Heart right ventricle (tissue), 16 donors: ENCODE measurements around the gene ERFL. TPM values are rescaled to one million over a fixed set of nuclear protein-coding genes. Genes with fewer than 3 reads are reported as not detected.

ENCODE experiments used
- ATAC-seq, 8 donors: fragments of 200-7000 bp; cut with Tn5 transposase; one replicate each; pipeline ENCODE4 v1.9.1; 2020; ENCODE audit warnings: mild to moderate bottlenecking in 8 of 8, moderate library complexity in 8 of 8, moderate number of reproducible peaks in 1 of 8
- DNase-seq, 2 donors: peaks; one replicate each; pipeline ENCODE4 v3.0.0-alpha.2; 2020
- H3K27ac ChIP-seq, 10 donors: fragments of 200-600 bp; sonication (generic) in 2 of 10; one replicate each; pipeline versions ENCODE4 v1.5.0 to v1.8.0; 2020 to 2022; ENCODE audit warnings: mild to moderate bottlenecking in 3 of 10
- H3K27me3 ChIP-seq, 7 donors: fragments of 200-600 bp; one replicate each; pipeline ENCODE4 v1.8.0; 2021 to 2022; ENCODE audit warnings: mild to moderate bottlenecking in 2 of 7
- H3K36me3 ChIP-seq, 9 donors: fragments of 200-600 bp; sonication (generic) in 1 of 9; one replicate each; pipeline versions ENCODE4 v1.5.0 to v1.8.0; 2020 to 2022; ENCODE audit warnings: mild to moderate bottlenecking in 2 of 9
- H3K4me1 ChIP-seq, 9 donors: fragments of 200-600 bp; sonication (generic) in 1 of 9; one replicate each; pipeline versions ENCODE4 v1.5.0 to v1.8.0; 2020 to 2022; ENCODE audit warnings: mild to moderate bottlenecking in 4 of 9
- H3K4me3 ChIP-seq, 10 donors: fragments of 200-600 bp; sonication (generic) in 2 of 10; one replicate each; pipeline versions ENCODE4 v1.5.0 to v1.8.0; 2020 to 2022; ENCODE audit warnings: mild to moderate bottlenecking in 7 of 10, moderate library complexity in 2 of 10
- H3K9me3 ChIP-seq, 11 donors: fragments of 200-600 bp in 10 of 11; sonication (generic) in 2 of 11; one replicate each; pipeline versions ENCODE4 v1.5.0 to v1.8.0; 2013 to 2022; ENCODE audit warnings: mild to moderate bottlenecking in 2 of 11, control low read depth in 1 of 11, moderate library complexity in 1 of 11
- WGBS, 2 donors: extraction: QIAGEN DNeasy Blood & Tissue Kit; methylation state at CpG; one replicate each; pipeline ENCODE4 v1.1.7; 2013; ENCODE audit warnings: inconsistent platforms in 1 of 2; 5-methylcytosine and 5-hydroxymethylcytosine counted together
- intact Hi-C, 10 donors: fragments of 100-400 bp; cut with DNase I; formaldehyde crosslinking; loops; one replicate each; pipeline versions ENCODE4 v1.11.1 to v1.14.2; 2022
- long read RNA-seq, 3 donors: library from polyadenylated mRNA; unstranded; transcript quantifications; one replicate each; pipeline ENCODE4 v2.0.0, GENCODE V29; 2020 to 2021
- polyA plus RNA-seq, 2 donors: library from polyadenylated mRNA; stranded (reverse); fragments of 200-250 nt; gene quantifications; one replicate each; pipeline ENCODE4 v1.2.3, GENCODE V29; 2013
- total RNA-seq, 10 donors: library from RNA; stranded (reverse); fragmentation: NEBNext Ultra II Directional in 3 of 10; extraction: Animal tissue kit (Norgen Biotek cat#: 25700) in 3 of 10; gene quantifications; one replicate each; pipeline versions ENCODE4 v1.2.1 to v1.2.4, GENCODE V29; 2021 to 2023
- TF ChIP-seq, protein P1 (sequence below), 9 donors: fragments of 200-600 bp; sonication (generic) in 2 of 9; IDR thresholded peaks; one replicate each; pipeline versions ENCODE4 v1.5.0 to v1.8.0; 2021 to 2022; ENCODE audit warnings: antibody characterized with exemption in 9 of 9, mild to moderate bottlenecking in 5 of 9, moderate library complexity in 1 of 9
- donor health status: Arrhythmogenic right ventricular cardiomyopathy.
- donor health status: ischemic (EF 13 %, LVEDD 7.1; RV severe dilation, severe dysfunction).
- donor health status: healthy with polysubstance abuse.
- donor health status: DM: no; HTN: yes; CAD: no.
- donor health status: DM: no; HTN: no; CAD: no.
- donor health status: ischemic (EF 25% LVEDD 6.9; RV normal size, moderate dysfunction).
- donor health status: ischemic (EF 25% LVEDD 5.7; RV mildly dilated, moderate dysfunction).
- donor health status: healthy.
- donor health status: DM: yes; HTN: yes; CAD: no.
- donor health status: Ischemic cardiomyopathy.
- donor health status: ischemic (EF 35%, LVEDD 5.7; RV mildly dilated, moderate dysfunction).
- donor health status: nonischemic (EF 11% LVEDD 7.7; RV severe dilation, severe dysfunction).
- donor health status: DM: yes; HTN: yes; CAD: no.
- donor health status: PGD.
- donor health status: ischemic (EF 29% LVEDD 5.4; RV normal size, mild dysfunction).
- donor health status: nonischemic (EF 23%, LVEDD 6.1; RV moderate dilation, normal function).

The ERFL gene
- under 1 TPM in 3 of 10 donors, not detected in 7; 0.12 to 0.17 (median 0.13) TPM for total RNA-seq
- polyA plus RNA-seq, result under 1 TPM; 0.04 to 0.22 TPM
- long read RNA-seq, donor 1, result 0 reads
- long read RNA-seq, donor 2, result 0 reads
- long read RNA-seq, donor 3, result 0 reads

DNA sequence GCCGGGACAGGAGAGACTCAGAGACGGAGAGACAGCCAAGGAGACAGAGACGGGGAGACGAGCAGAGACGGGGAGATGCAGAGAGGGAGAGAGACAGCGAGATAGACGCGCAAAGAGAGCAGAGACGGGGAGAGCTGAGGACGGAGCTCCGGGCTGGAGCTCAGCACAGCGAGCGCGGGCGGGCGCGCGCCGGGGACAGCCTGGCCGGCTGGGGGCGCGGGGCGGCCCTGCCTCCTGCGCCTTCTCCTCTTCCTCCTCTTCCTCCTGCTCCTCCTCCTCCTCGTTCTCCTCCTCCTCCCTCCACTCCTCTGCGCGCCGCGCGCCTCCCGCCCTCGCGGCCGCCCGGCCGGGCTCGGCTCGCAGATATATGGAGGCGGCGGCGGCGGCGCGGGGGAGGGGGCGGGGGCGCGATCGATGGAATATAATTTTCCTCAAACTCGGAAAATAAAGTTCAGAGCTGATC, at the start of gene ERFL:
ERFL (minus strand) TSS at position 229 of the 463 bp plus-strand sequence. CDS start 15,530 bp downstream, outside the sequence.
- no peak for DNase-seq
- WGBS, 2 donors, result 0 to 1% methylated on average over 30 to 49 of the region's 49 CpGs

DNA sequence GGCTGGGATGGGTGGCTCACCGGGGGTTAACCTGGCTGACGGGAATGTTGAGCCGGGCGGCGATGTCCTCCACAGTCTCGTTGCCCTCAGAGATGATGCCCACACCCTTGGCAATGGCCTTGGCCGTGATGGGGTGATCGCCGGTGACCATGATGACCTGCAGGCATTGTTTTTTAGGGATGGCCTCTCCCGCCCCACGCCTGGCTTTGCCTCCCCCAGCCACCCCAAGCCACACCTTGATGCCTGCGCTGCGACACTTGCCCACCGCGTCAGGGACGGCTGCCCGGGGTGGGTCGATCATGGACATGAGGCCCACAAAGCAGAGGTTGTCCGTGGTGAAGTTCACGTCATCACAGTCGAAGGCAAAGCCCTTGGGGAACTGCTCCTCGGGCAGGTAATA, 49.7 kb upstream of the ERFL start:
- no peak for ATAC-seq
- Histone ChIP-seq H3K4me1 (peaks cover 0 to 10% (median 4%) of the 10 kb centered on the region in 9 donors), H3K36me3 (peaks cover 0 to 83% (median 0%) of the 10 kb centered on the region in 9 donors), H3K9me3 (no peaks in the 10 kb centered on the region), H3K27ac (no peak overlapping the region), H3K27me3 (no peaks in the 10 kb centered on the region), H3K4me3 (no peak overlapping the region)
- TF ChIP-seq, protein P1, sequence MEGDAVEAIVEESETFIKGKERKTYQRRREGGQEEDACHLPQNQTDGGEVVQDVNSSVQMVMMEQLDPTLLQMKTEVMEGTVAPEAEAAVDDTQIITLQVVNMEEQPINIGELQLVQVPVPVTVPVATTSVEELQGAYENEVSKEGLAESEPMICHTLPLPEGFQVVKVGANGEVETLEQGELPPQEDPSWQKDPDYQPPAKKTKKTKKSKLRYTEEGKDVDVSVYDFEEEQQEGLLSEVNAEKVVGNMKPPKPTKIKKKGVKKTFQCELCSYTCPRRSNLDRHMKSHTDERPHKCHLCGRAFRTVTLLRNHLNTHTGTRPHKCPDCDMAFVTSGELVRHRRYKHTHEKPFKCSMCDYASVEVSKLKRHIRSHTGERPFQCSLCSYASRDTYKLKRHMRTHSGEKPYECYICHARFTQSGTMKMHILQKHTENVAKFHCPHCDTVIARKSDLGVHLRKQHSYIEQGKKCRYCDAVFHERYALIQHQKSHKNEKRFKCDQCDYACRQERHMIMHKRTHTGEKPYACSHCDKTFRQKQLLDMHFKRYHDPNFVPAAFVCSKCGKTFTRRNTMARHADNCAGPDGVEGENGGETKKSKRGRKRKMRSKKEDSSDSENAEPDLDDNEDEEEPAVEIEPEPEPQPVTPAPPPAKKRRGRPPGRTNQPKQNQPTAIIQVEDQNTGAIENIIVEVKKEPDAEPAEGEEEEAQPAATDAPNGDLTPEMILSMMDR (IDR thresholded peaks at IDR 0.05), result no peak
- DNase-seq, result no peak
- intact Hi-C loops, result no loop called here
- WGBS, 2 donors, result 76 to 81% methylated on average over 22 of the region's 22 CpGs

More for the DNA sequence above, at the start of gene ERFL:
- Histone ChIP-seq H3K36me3 (no peaks in the 10 kb centered on the region), H3K27ac (no peak within 1 kb of the TSS), H3K27me3 (peaks cover 41 to 97% (median 96%) of the 10 kb centered on the region in 7 donors), H3K9me3 (no peaks in the 10 kb centered on the region), H3K4me1 (peaks cover 2 to 18% (median 16%) of the 10 kb centered on the region in 9 donors), H3K4me3 (peak within 1 kb of the TSS; percentile 11 to 55 (median 46))
- TF ChIP-seq, protein P1 (IDR thresholded peaks at IDR 0.05), result no peak
- intact Hi-C loops, result loop anchor here in 1 of 10 donors (5.0 kb wide), 1 partner anchor 41 kb away; no protein-coding TSS in a partner anchor
- peak in 2 of 8 donors; percentile 5 to 10 for ATAC-seq

DNA sequence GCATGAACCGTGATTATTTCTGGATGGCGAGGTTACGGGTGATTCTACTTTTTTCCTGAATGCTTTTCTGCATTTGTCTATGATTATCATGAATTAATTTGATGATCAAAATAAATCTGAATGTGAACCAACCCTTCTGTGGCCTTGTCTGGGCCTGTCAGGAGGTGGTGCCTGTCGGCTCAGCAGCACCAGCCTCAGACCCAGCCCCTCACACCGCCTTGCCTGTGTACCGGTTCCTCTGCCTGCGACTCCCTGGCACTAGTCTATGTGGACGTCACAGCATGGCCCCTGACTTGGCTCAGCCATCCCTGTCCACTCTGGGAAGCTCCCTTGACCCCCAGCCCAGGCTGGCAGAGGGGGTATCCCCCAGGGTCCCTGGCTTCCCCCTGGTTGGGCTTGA, 46.4 kb upstream of the ERFL start:
- intact Hi-C loops, result no loop called here
- Histone ChIP-seq H3K4me1 (peaks cover 0 to 9% (median 4%) of the 10 kb centered on the region in 9 donors), H3K36me3 (peaks cover 0 to 82% (median 0%) of the 10 kb centered on the region in 9 donors), H3K9me3 (no peaks in the 10 kb centered on the region), H3K27me3 (no peaks in the 10 kb centered on the region), H3K4me3 (no peak overlapping the region), H3K27ac (no peak overlapping the region)
- WGBS, 2 donors, result 70% methylated on average over 8 of the region's 8 CpGs
- TF ChIP-seq, protein P1 (IDR thresholded peaks at IDR 0.05), result no peak
- DNase-seq, result no peak
- ATAC-seq, result no peak

DNA sequence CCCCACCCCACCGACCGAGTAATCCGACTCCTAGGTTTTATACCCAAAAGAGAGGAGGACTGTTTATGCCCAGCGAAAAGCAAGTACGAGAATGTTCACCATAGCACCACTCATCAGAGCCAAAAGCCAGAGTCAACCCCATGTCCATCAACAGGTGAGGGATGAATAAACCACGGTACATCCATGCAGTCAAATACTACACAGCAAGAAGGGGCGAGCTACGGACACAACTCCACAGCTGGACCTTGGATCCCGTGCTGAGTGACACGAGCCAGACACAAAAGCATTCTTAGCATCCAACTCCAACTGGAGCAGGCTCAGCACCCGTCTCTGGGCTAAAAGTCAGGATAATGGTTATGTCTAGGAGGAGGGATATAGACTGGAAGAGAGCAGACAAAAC, 43.1 kb upstream of the ERFL start:
- H3K27me3 ChIP-seq, result peaks cover 0 to under 1% (median 0%) of the 10 kb centered on the region in 7 donors
- H3K4me1 ChIP-seq, result no peaks in the 10 kb centered on the region
- no peak for DNase-seq
- ATAC-seq, result no peak
- 77 to 83% methylated on average over 11 of the region's 11 CpGs for WGBS, 2 donors
- H3K36me3 ChIP-seq, result peaks cover 0 to 88% (median 0%) of the 10 kb centered on the region in 9 donors
- H3K9me3 ChIP-seq, result no peaks in the 10 kb centered on the region
- TF ChIP-seq, protein P1 (IDR thresholded peaks at IDR 0.05), result no peak
- H3K4me3 ChIP-seq, result no peak overlapping the region
- no peak overlapping the region for H3K27ac ChIP-seq
- intact Hi-C loops, result no loop called here
